Tibial nerve (tissue), 4 donors: ENCODE data around the gene SUDS3.

ENCODE experiments used
- CTCF ChIP-seq, 5 experiments: fragments of 200-600 bp in 3 of 5; fragments of 450-650 bp in 2 of 5; sonication (generic) in 3 of 5; IDR thresholded peaks; one replicate each; pipeline ENCODE4 v1.5.1; 2016 to 2019; ENCODE audit warnings: antibody characterized with exemption in 5 of 5, mild to moderate bottlenecking in 3 of 5, moderate library complexity in 2 of 5
- EP300 ChIP-seq, 2 donors: sonication (generic); formaldehyde crosslinking; IDR thresholded peaks; one replicate each; pipeline ENCODE4 v1.6.1; 2017; ENCODE audit warnings: antibody characterized with exemption in 2 of 2, mild to moderate bottlenecking in 1 of 2
- POLR2A ChIP-seq, 2 donors: fragments of 450-650 bp; IDR thresholded peaks; one replicate each; pipeline ENCODE4 v1.6.1; 2017; ENCODE audit warnings: antibody characterized with exemption in 2 of 2, mild to moderate bottlenecking in 2 of 2, moderate library complexity in 2 of 2

GRCh38 chr12:118350908-118351559 is 25.3 kb upstream of the SUDS3 start:
- TF ChIP-seq CTCF (IDR thresholded peaks at IDR 0.05) = no peak
- no peak for TF ChIP-seq POLR2A (IDR thresholded peaks at IDR 0.05)
- TF ChIP-seq EP300 (IDR thresholded peaks at IDR 0.05) = no peak
